Measurements from ENCODE around the gene ZNF785. TPM values are rescaled to one million over a fixed set of nuclear protein-coding genes. Genes with fewer than 3 reads are reported as not detected.

The ZNF785 gene
- total and polyA plus RNA-seq, 2 of the 13 experiments (the other 11 are each of a cell fraction or from before 2014, with no cell fraction given), result 0.01 TPM; not detected in 1

DNA sequence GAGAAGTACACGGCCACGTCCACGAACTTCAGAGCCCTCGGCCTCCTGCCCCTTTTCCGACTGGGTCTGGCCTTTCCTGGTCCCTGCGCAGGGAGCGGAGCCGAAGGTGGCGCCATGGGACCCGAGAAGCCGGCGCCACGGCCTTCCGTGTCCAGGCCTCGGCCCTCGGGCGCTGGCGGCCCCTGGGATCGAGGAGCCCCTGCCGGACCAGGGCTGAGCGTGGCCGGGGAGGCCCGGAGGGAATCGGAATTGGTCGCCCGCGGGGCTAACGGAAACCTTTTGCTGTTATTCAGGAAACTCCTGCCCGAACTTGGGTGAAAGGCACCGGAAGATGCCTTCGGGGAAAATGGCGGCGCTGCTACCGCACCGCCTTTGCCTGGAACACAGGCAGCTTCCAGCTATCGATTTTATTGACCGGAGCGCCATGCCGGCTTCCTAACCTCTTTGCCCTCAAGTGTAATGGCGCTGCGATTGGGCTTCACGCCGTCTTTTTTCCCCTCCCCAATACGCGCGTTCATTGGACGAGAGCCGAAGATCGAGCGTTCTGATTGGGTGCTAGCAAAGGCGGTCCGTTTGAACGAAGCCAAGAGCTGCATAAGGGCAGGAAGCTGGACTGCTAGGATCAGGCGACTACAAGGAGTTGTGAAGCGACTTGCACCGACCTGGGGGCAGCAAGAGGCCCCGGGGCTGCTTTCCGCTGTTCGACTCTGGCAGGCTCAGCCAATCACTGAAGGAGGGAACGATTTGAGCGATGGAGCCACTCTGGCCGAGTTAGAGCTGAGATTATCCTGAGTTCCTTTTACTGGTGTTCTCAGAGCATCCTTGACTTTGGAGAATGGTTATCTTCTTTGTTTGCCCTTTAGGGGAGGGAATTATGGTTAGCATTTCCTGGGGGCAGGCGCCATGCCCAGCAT, 24.7 kb upstream of the ZNF785 start, which contains the start of gene ZNF689 (continued):
- TF ChIP-seq KIAA2018 (CRISPR knock-in tag; IDR thresholded peaks at IDR 0.05; ENCODE audit: borderline replicate concordance), result no peak
- TF ChIP-seq, protein P1, sequence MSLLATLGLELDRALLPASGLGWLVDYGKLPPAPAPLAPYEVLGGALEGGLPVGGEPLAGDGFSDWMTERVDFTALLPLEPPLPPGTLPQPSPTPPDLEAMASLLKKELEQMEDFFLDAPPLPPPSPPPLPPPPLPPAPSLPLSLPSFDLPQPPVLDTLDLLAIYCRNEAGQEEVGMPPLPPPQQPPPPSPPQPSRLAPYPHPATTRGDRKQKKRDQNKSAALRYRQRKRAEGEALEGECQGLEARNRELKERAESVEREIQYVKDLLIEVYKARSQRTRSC (CRISPR knock-in tag; IDR thresholded peaks at IDR 0.05; ENCODE audit: low read depth), result no peak
- TF ChIP-seq E2F1 (CRISPR knock-in tag; IDR thresholded peaks at IDR 0.05), result peak; percentile 92
- TF ChIP-seq ZNF709 (CRISPR knock-in tag; IDR thresholded peaks at IDR 0.05), result peak; percentile 86; the same call in 1 of the 2 replicates
- peak; percentile 78 for TF ChIP-seq PCBP1 (IDR thresholded peaks at IDR 0.05; ENCODE audit: borderline replicate concordance, low read depth, low read length)
- no peak; the same call in none of the 2 replicates for TF ChIP-seq ZNF12 (CRISPR knock-in tag; IDR thresholded peaks at IDR 0.05)
- no peak for TF ChIP-seq RBM39 (IDR thresholded peaks at IDR 0.05; ENCODE audit: low read depth, low read length, poor library complexity, severe bottlenecking)
- TF ChIP-seq ZNF615 (CRISPR knock-in tag; IDR thresholded peaks at IDR 0.05; ENCODE audit: borderline replicate concordance), result peak; percentile 97
- TF ChIP-seq, protein P2, sequence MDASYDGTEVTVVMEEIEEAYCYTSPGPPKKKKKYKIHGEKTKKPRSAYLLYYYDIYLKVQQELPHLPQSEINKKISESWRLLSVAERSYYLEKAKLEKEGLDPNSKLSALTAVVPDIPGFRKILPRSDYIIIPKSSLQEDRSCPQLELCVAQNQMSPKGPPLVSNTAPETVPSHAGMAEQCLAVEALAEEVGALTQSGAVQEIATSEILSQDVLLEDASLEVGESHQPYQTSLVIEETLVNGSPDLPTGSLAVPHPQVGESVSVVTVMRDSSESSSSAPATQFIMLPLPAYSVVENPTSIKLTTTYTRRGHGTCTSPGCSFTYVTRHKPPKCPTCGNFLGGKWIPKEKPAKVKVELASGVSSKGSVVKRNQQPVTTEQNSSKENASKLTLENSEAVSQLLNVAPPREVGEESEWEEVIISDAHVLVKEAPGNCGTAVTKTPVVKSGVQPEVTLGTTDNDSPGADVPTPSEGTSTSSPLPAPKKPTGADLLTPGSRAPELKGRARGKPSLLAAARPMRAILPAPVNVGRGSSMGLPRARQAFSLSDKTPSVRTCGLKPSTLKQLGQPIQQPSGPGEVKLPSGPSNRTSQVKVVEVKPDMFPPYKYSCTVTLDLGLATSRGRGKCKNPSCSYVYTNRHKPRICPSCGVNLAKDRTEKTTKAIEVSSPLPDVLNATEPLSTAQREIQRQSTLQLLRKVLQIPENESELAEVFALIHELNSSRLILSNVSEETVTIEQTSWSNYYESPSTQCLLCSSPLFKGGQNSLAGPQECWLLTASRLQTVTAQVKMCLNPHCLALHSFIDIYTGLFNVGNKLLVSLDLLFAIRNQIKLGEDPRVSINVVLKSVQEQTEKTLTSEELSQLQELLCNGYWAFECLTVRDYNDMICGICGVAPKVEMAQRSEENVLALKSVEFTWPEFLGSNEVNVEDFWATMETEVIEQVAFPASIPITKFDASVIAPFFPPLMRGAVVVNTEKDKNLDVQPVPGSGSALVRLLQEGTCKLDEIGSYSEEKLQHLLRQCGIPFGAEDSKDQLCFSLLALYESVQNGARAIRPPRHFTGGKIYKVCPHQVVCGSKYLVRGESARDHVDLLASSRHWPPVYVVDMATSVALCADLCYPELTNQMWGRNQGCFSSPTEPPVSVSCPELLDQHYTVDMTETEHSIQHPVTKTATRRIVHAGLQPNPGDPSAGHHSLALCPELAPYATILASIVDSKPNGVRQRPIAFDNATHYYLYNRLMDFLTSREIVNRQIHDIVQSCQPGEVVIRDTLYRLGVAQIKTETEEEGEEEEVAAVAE (CRISPR knock-in tag; IDR thresholded peaks at IDR 0.05; ENCODE audit: borderline replicate concordance), result peak; percentile 100
- TF ChIP-seq XBP1 (CRISPR knock-in tag; IDR thresholded peaks at IDR 0.05), result no peak
- peak; percentile 99 for TF ChIP-seq TAF1 (CRISPR knock-in tag; IDR thresholded peaks at IDR 0.05)
- 0 out of 2 replicates have a peak, but pooled peaks have one; percentile 82 for TF ChIP-seq ZNF354B (CRISPR knock-in tag; IDR thresholded peaks at IDR 0.05)
- peak; percentile 95 for TF ChIP-seq HDAC1 (CRISPR knock-in tag; IDR thresholded peaks at IDR 0.05)
